ENCODE measurements around the gene VSTM2B. TPM values are rescaled to one million over a fixed set of nuclear protein-coding genes. Genes with fewer than 3 reads are reported as not detected.
A peak's percentile ranks its signal among the peaks of the same experiment; 100 is the strongest.

Gene VSTM2B
- total RNA-seq, 1 experiment from 2014 or later: not detected

DNA sequence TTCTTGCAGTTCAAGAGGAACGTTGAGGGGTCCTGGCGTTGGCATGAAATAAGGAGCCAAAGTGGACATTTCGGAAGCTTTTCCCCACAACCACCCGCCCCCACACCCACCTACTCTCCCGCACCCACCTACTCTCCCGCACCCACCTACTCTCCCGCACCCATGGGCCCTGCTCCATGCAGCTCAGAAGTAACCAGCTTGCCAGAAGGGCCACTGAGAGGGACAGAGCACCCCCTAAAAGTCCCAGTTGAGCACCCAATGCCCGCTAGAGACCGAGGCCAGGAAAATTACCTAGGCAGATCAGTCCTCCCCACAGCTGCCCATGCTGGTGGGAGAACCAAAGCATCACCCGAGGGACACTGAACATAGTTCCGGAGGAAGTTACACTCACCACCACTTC is 11.8 kb downstream of the VSTM2B start:
- BruUV-seq (replicated peaks): no TSS peak
- intact Hi-C loops (cut with micrococcal nuclease; ENCODE audit: unreplicated experiment): no loop called here
- Histone ChIP-seq H3K27me3 (replicated peaks; ENCODE audit: control insufficient read depth, insufficient read depth, low read length) (no peaks in the 10 kb centered on the region), H3K4me3 (ENCODE audit: low read depth, low read length) (no peak overlapping the region), H3K36me3 (ENCODE audit: control insufficient read depth, insufficient read depth, low read length) (no peaks in the 10 kb centered on the region), H3K4me1 (no peaks in the 10 kb centered on the region), H3K9me3 (no peaks in the 10 kb centered on the region)
- Mint-ChIP-seq H3K4me1 (ENCODE audit: low read depth, unreplicated experiment) (no peaks in the 10 kb centered on the region), H3K9me3 (ENCODE audit: unreplicated experiment) (no peaks in the 10 kb centered on the region), H3K27me3 (ENCODE audit: insufficient read depth, unreplicated experiment) (no peaks in the 10 kb centered on the region), H3K4me3 (ENCODE audit: unreplicated experiment) (no peak overlapping the region), H3K27ac (ENCODE audit: unreplicated experiment) (no peak overlapping the region), H3K36me3 (ENCODE audit: insufficient read depth, unreplicated experiment) (no peaks in the 10 kb centered on the region)
- ChIA-PET CTCF (no interaction called here), POLR2A (no interaction called here)
- no peak for TF ChIP-seq CTCF (IDR thresholded peaks at IDR 0.05; ENCODE audit: insufficient read depth in 1 of 2, low read depth in 1 of 2, low read length in 1 of 2, severe bottlenecking in 1 of 2, unreplicated experiment in 1 of 2)
- DNase-seq: peak in 1 of 2 experiments; percentile 5

DNA sequence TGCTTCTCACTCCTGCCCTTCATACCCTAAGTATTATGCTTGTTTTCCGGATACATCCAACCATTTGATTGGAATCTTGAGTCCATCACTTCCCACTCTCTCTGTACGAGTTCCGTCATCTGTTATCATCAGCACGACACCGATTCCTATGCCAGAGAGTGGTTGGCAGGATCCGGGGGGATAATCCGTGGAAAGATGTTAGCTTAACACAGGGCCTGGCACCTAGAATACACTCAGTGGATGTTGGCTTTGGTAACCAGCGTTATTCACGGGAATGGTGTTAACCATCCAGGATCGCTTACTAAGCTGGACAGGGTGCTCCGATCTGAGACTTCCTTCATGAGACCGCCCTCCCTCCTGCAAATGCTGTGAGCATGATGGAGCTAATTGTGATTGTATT is 12.4 kb downstream of the VSTM2B start:
- Mint-ChIP-seq H3K36me3 (ENCODE audit: insufficient read depth, unreplicated experiment) (no peaks in the 10 kb centered on the region), H3K9me3 (ENCODE audit: unreplicated experiment) (no peaks in the 10 kb centered on the region), H3K27ac (ENCODE audit: unreplicated experiment) (no peak overlapping the region), H3K27me3 (ENCODE audit: insufficient read depth, unreplicated experiment) (no peaks in the 10 kb centered on the region), H3K4me1 (ENCODE audit: low read depth, unreplicated experiment) (no peaks in the 10 kb centered on the region), H3K4me3 (ENCODE audit: unreplicated experiment) (no peak overlapping the region)
- H3K27me3 ChIP-seq (replicated peaks; ENCODE audit: control insufficient read depth, insufficient read depth, low read length): no peaks in the 10 kb centered on the region
- ChIA-PET CTCF (no interaction called here), POLR2A (no interaction called here)
- DNase-seq: peak in 1 of 2 experiments; percentile 5
- no TSS peak for BruUV-seq (replicated peaks)
- no peak overlapping the region for H3K4me3 ChIP-seq (ENCODE audit: low read depth, low read length)
- H3K9me3 ChIP-seq: no peaks in the 10 kb centered on the region
- H3K4me1 ChIP-seq: no peaks in the 10 kb centered on the region
- no peaks in the 10 kb centered on the region for H3K36me3 ChIP-seq (ENCODE audit: control insufficient read depth, insufficient read depth, low read length)
- intact Hi-C loops (cut with micrococcal nuclease; ENCODE audit: unreplicated experiment): no loop called here
- TF ChIP-seq CTCF (IDR thresholded peaks at IDR 0.05; ENCODE audit: insufficient read depth in 1 of 2, low read depth in 1 of 2, low read length in 1 of 2, severe bottlenecking in 1 of 2, unreplicated experiment in 1 of 2): no peak

- POLR2A ChIA-PET: no interaction called here
- Histone ChIP-seq H3K4me1 (no peaks in the 10 kb centered on the region), H3K36me3 (ENCODE audit: control insufficient read depth, insufficient read depth, low read length) (no peaks in the 10 kb centered on the region), H3K9me3 (no peaks in the 10 kb centered on the region), H3K4me3 (ENCODE audit: low read depth, low read length) (no peak overlapping the region), H3K27me3 (replicated peaks; ENCODE audit: control insufficient read depth, insufficient read depth, low read length) (no peaks in the 10 kb centered on the region)
- Mint-ChIP-seq H3K4me1 (ENCODE audit: low read depth, unreplicated experiment) (no peaks in the 10 kb centered on the region), H3K36me3 (ENCODE audit: insufficient read depth, unreplicated experiment) (no peaks in the 10 kb centered on the region), H3K27ac (ENCODE audit: unreplicated experiment) (no peak overlapping the region), H3K9me3 (ENCODE audit: unreplicated experiment) (no peaks in the 10 kb centered on the region), H3K4me3 (ENCODE audit: unreplicated experiment) (no peak overlapping the region), H3K27me3 (ENCODE audit: insufficient read depth, unreplicated experiment) (no peaks in the 10 kb centered on the region)
- intact Hi-C loops (cut with micrococcal nuclease; ENCODE audit: unreplicated experiment): no loop called here
- CTCF ChIA-PET: no interaction called here
- BruUV-seq (replicated peaks): no TSS peak
- TF ChIP-seq CTCF (IDR thresholded peaks at IDR 0.05; ENCODE audit: insufficient read depth in 1 of 2, low read depth in 1 of 2, low read length in 1 of 2, severe bottlenecking in 1 of 2, unreplicated experiment in 1 of 2): no peak
- no peak for DNase-seq
These were observed 12.9 kb downstream of the VSTM2B start for GRCh38 chr19:29538651-29539050.

All from Caco-2 (cell line).